GM13976 (cell line): ENCODE data around the gene MSRB2.

Source experiments
- DNase-seq: peaks from one replicate; pipeline ENCODE4 v3.0.0; 2012; ENCODE audit warnings: low spot score
- CTCF ChIP-seq: IDR thresholded peaks from 2 replicates; pipeline ENCODE4 v1.5.1; 2012; ENCODE audit warnings: borderline replicate concordance, mild to moderate bottlenecking; ENCODE audit not compliant: insufficient read depth; ENCODE audit errors: extremely low read depth, missing control alignments, control extremely low read depth
- in situ Hi-C: fragments of 300-500 bp; cut with MboI; formaldehyde crosslinking; loops from one replicate; pipeline ENCODE4 v1.12.0; 2022; ENCODE audit warnings: low sequenced_read_pairs, mixed read lengths, inconsistent platforms; ENCODE audit not compliant: unreplicated experiment

Gene MSRB2

DNA sequence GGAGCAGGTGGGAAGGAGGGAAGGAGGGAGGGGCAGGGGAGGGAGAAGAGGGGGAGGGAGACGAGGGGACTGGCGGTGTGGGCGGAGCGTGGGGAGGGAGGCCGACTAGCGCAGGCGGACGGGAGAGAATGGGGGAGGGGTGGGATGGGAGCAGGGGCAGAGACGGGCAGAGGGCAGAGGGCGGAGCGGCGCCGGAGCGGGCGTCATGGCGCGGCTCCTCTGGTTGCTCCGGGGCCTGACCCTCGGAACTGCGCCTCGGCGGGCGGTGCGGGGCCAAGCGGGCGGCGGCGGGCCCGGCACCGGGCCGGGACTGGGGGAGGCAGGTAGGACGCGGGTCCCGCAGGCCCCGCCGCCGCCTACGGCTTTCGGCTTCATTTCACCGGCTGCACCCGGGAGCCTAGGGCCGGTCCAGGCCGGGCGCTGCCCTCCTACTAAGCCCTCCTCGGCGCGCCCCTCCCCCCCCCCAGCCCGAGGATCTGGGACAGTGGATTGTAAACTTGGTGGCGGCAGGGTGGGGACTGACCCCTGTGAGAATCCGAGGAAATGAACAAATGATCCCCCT lies at the start of gene MSRB2:
Gene MSRB2, plus strand, starts transcription at position 176 of the 562 bp plus-strand sequence. Its CDS starts 30 bp downstream, at position 206.
- peak; percentile 89 for DNase-seq
- in situ Hi-C loops: no loop called here
- TF ChIP-seq CTCF: no peak

DNA sequence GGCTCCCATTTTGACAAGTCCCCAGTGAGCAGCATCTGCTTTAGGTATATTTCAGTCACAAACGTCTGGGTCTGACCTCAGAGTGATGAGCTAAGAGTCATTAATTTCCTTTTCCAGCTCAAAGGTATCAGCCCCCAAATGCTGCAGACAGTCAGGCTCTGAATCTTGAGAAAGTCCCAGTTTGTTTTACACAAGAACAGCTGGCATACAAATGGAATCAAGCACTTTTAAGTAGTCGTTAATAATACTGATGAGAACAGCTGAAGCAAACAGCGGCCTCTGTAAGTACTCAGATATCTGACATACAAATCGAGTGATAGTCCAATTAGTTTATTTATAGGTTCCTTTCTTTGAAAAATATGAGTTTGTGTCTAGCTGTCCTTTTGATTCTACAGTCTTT lies 49.4 kb upstream of the MSRB2 start:
- no peak for TF ChIP-seq CTCF
- in situ Hi-C loops: no loop called here
- DNase-seq: no peak

- in situ Hi-C loops: no loop called here
- TF ChIP-seq CTCF: no peak
- no peak for DNase-seq
Measured at GRCh38 chr10:23047201-23048050, 48.0 kb upstream of the MSRB2 start.

DNA sequence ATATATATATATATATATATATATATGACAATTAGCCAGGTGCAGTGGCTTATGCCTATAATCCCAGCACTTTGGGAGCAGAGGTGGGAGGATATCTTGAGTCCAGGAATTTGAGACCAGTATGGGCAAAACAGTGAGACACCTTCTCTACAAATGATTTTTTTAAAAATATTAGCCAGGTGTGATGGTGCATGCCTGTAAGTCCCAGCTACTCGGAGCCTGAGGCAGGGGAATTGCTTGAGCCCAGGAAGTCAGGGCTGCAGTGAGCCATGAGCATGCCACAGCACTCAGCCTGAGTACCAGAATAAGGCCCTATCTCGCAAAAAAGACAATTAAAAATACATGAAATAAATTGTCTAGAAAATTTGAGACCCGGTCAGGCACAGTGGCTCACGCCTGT lies 47.2 kb upstream of the MSRB2 start:
- TF ChIP-seq CTCF: no peak
- DNase-seq: no peak
- in situ Hi-C loops: no loop called here

- no peak for TF ChIP-seq CTCF
- no peak for DNase-seq
- in situ Hi-C loops: no loop called here
Measured at GRCh38 chr10:23051278-23051677, 44.1 kb upstream of the MSRB2 start.

DNA sequence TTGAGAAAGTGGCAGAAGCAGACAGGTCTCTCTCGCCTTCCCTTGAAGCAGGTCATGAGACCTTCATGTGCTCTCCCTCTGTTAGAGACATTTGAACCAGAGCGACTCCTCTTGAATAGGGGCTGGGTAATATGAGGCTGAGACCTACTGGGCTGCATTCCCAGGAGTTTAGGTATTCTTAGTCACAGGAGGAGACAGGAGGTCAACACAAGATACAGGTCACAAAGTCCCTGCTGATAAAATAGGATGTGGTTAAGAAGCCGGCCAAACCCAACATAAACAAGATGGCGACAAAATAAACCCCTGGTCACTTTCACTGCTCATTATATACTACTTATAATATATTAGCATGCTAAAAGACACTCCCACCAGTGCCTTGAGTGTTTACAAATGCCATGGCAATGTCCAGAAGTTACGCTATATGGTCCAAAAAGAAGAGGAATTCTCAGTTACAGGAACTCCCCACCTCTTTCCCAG lies 43.5 kb upstream of the MSRB2 start:
- in situ Hi-C loops: no loop called here
- no peak for TF ChIP-seq CTCF
- DNase-seq: no peak
